Stimulated activated CD4-positive, alpha-beta T cell treated with anti-CD3 and anti-CD28 coated beads, Interleukin-4, amount 100 ng/mL, for 4 hours (primary cell): ENCODE measurements around the gene RLN2.

Source experiments
- DNase-seq, 2 experiments: peaks; one replicate each; pipeline ENCODE4 v3.0.0-alpha.2; 2020

The RLN2 gene

DNA sequence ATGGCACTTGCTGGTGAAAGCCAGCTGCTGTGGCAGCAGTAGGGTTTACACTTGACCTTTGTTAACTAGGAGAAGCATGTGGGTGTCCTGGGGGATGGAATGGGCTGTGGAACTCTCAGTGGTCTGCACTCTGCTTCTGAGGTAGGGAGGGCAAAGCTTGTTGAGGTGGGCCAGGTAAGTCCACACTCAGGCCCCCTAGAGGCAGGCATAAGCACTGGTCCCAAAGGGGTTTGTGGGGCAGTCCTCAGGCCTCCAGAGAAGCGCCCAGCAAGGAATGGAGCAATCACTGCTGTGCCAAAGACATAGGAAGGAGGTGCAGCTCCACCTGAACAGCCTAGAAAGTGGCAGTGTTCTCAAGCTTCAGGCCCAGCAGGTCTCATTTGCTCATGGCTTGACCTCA is 38.6 kb downstream of the RLN2 start:
- no peak for DNase-seq

DNA sequence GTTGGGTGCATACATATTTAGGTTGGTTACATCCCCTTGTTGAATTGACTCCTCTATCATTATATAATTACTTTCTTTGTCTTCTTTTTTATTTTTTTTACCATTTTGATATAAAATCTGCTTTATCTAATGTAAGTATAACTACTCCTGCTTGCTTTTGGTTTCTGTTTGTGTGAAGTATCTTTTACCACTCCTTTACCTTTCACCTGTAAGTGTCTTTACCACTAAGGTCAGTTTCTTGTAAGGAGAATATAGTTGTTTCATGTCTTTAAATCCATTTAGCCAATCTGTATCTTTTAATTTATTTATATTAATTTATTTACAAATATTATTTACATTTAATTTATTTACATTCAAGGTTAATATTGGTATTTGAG is 40.3 kb downstream of the RLN2 start:
- DNase-seq: no peak

DNA sequence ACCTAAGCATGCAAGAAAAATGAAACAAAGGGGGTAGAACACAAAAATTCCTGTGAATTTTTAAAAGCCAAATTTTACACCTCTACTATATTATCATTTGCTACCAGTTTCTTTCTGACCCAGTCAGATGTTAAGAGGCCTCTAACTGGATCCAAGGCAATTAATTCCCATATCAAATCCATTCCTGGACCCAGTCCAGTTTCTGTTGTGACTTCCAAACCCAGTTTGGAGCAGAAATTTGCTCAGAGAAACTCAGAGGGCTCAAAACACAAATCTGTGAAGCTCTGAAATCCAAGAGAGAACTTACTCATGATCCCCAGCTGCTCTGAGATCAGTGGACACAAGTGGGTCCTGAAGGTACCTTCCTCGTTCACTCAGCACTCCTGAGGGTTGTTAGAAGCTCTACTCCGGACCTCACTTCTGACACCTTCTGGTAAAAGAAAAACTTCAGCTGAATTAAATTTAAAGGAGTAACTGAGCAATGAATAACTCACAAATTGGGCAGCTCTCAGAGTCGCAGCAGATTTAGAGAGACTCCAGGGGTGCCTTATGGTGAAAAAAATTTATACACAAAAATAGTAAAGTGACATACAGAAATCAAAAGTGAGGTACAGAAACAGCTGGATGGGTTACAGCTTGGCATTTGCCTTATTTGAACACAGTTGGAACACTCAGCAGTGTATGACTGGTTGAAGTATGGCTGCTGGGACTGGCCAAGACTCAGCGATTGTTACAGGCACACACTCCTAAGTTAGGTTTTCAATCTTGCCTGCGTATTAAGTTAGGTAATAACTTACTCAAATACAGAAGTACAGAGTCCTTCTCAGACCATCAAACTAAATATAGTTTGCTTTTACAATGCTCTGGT is 40.9 kb downstream of the RLN2 start:
- no peak for DNase-seq
